HFFc6 (cell line): ENCODE results near the gene CAB39. TPM values are rescaled to one million over a fixed set of nuclear protein-coding genes. Genes with fewer than 3 reads are reported as not detected.
A peak's percentile ranks its signal among the peaks of the same experiment; 100 is the strongest.

Source experiments
- DNase-seq: peaks from one replicate; pipeline ENCODE4 v3.0.0-alpha.2; 2018
- H3K27ac Mint-ChIP-seq: 2 replicates; pipeline ENCODE4 v1.8.0; 2020; ENCODE audit warnings: mild to moderate bottlenecking, mixed read lengths
- H3K27me3 Mint-ChIP-seq: 2 replicates; pipeline ENCODE4 v1.8.0; 2021; ENCODE audit warnings: mild to moderate bottlenecking, moderate library complexity, mixed read lengths; ENCODE audit not compliant: insufficient read depth
- H3K36me3 Mint-ChIP-seq: 2 replicates; pipeline ENCODE4 v1.8.0; 2021; ENCODE audit warnings: low read depth, mixed read lengths
- H3K4me1 Mint-ChIP-seq: 2 replicates; pipeline ENCODE4 v1.8.0; 2020; ENCODE audit warnings: low read depth, mixed read lengths
- H3K4me3 Mint-ChIP-seq: 2 replicates; pipeline ENCODE4 v1.8.0; 2020; ENCODE audit warnings: mild to moderate bottlenecking, moderate library complexity, mixed read lengths
- H3K9me3 Mint-ChIP-seq: 2 replicates; pipeline ENCODE4 v1.8.0; 2020; ENCODE audit warnings: mild to moderate bottlenecking, mixed read lengths
- CTCF ChIP-seq: fragments of 200-600 bp; sonication (generic); IDR thresholded peaks from 2 replicates; pipeline ENCODE4 v1.5.0; 2021; ENCODE audit warnings: antibody characterized with exemption, mild to moderate bottlenecking
- total RNA-seq, 6 experiments: library from RNA; stranded (reverse); fragmentation: NEBNext Ultra II Directional; extraction: Animal tissue kit (Norgen Biotek cat#: 25700); gene quantifications; 2 replicates in 1 of 6; 3 replicates in 5 of 6; pipeline ENCODE4 v1.2.3, GENCODE V29; 2021

The CAB39 gene
- total RNA-seq, 6 experiments from 2014 or later, result 50.5 to 60.5 (median 55.4) TPM

- peaks cover 24% of the 10 kb centered on the region for H3K4me1 Mint-ChIP-seq
- peak; percentile 70 for TF ChIP-seq CTCF
- DNase-seq, result no peak
- peaks cover 24% of the 10 kb centered on the region for H3K36me3 Mint-ChIP-seq
- no peaks in the 10 kb centered on the region; the same call in 1 of the 2 replicates for H3K27me3 Mint-ChIP-seq
- no peak overlapping the region for H3K27ac Mint-ChIP-seq
- no peak overlapping the region for H3K4me3 Mint-ChIP-seq
- no peaks in the 10 kb centered on the region for H3K9me3 Mint-ChIP-seq
These were observed 97.1 kb downstream of the CAB39 start for GRCh38 chr2:230809677-230810251.

GRCh38 chr2:230811508-230811907 lies 98.9 kb downstream of the CAB39 start:
- no peak for TF ChIP-seq CTCF
- Mint-ChIP-seq H3K9me3 (no peaks in the 10 kb centered on the region), H3K27ac (peak overlapping the region; percentile 75), H3K4me3 (no peak overlapping the region), H3K4me1 (peaks cover 24% of the 10 kb centered on the region), H3K36me3 (peaks cover 24% of the 10 kb centered on the region), H3K27me3 (no peaks in the 10 kb centered on the region; the same call in 1 of the 2 replicates)
- DNase-seq, result peak; percentile 62

GRCh38 chr2:230812033-230812432 lies 99.4 kb downstream of the CAB39 start:
- Mint-ChIP-seq H3K4me3 (no peak overlapping the region), H3K27me3 (no peaks in the 10 kb centered on the region), H3K36me3 (peaks cover 24% of the 10 kb centered on the region), H3K4me1 (peaks cover 24% of the 10 kb centered on the region), H3K9me3 (no peaks in the 10 kb centered on the region), H3K27ac (peak overlapping the region; percentile 75)
- no peak for TF ChIP-seq CTCF
- no peak for DNase-seq

GRCh38 chr2:230814616-230815015 lies 102.0 kb downstream of the CAB39 start:
- Mint-ChIP-seq H3K27me3 (no peaks in the 10 kb centered on the region), H3K36me3 (peaks cover 36% of the 10 kb centered on the region), H3K9me3 (no peaks in the 10 kb centered on the region), H3K4me1 (peaks cover 23% of the 10 kb centered on the region), H3K27ac (peak overlapping the region; percentile 5; the same call in 1 of the 2 replicates), H3K4me3 (no peak overlapping the region)
- DNase-seq, result peak; percentile 15
- peak; percentile 76 for TF ChIP-seq CTCF

- H3K27me3 Mint-ChIP-seq, result no peaks in the 10 kb centered on the region
- peak overlapping the region; percentile 5; the same call in 1 of the 2 replicates for H3K27ac Mint-ChIP-seq
- H3K4me1 Mint-ChIP-seq, result peaks cover 19% of the 10 kb centered on the region
- no peak for DNase-seq
- no peak overlapping the region for H3K4me3 Mint-ChIP-seq
- H3K9me3 Mint-ChIP-seq, result no peaks in the 10 kb centered on the region
- H3K36me3 Mint-ChIP-seq, result peaks cover 32% of the 10 kb centered on the region
- no peak for TF ChIP-seq CTCF
These were observed 102.4 kb downstream of the CAB39 start for GRCh38 chr2:230815088-230815487.
